IPS-15b (cell line): Measurements from ENCODE around the gene TMEM50A.
"Not testable (repeated sequence)": the region's sequence is repeated elsewhere in the genome, so short reads cannot be mapped to it uniquely, and the experiment has no call there.

Experiments
- H3K27me3 ChIP-seq: one replicate; pipeline ENCODE4 v1.6.1; 2013; ENCODE audit warnings: low read length; ENCODE audit not compliant: control insufficient read depth, insufficient read depth
- H3K36me3 ChIP-seq: one replicate; pipeline ENCODE4 v1.6.1; 2013; ENCODE audit warnings: low read length; ENCODE audit not compliant: control insufficient read depth, insufficient read depth
- H3K4me1 ChIP-seq: one replicate; pipeline ENCODE4 v1.6.1; 2013; ENCODE audit warnings: mild to moderate bottlenecking, low read length; ENCODE audit not compliant: control insufficient read depth, insufficient read depth
- H3K4me3 ChIP-seq: one replicate; pipeline ENCODE4 v1.5.1; 2013; ENCODE audit warnings: low read depth, low read length
- H3K9ac ChIP-seq: one replicate; pipeline ENCODE4 v1.6.1; 2013; ENCODE audit warnings: low read depth, mild to moderate bottlenecking, low read length
- H3K9me3 ChIP-seq: one replicate; pipeline ENCODE4 v1.6.1; 2013; ENCODE audit warnings: mild to moderate bottlenecking, low read length; ENCODE audit not compliant: control insufficient read depth, insufficient read depth

TMEM50A gene

DNA sequence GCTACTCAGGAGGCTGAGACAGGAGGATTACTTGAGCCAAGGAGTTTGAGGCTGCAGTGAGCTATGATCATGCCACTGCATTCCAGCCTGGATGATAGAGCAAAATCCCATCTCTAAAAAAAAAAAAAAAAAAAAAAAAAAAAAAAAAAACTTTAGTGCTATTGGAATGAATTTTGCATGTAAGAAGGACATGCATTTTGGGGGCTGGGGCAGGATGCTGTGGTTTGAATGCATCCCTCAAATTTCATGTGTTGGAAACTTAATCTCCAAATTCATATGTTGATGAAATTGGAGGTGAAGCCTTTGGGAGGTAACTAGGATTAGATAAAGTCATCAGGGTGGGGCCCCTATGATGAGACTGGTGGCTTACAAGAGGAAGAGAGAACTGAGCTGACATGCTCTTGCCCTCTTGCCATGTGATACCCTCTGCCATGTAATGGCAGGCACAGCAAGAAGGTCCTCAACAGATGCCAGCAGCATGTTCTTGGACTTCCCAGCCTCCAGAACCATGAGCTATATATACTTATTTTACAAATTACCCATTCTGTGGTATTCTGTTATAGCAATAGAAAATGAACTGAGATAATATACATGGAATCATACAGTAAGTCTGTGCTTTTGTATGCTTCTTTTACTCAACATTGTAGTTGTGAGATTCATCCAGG, 25.2 kb upstream of the TMEM50A start:
- H3K9me3 ChIP-seq, H3K36me3 ChIP-seq, H3K4me1 ChIP-seq, H3K27me3 ChIP-seq, H3K4me3 ChIP-seq, H3K9ac ChIP-seq: not testable (repeated sequence)

DNA sequence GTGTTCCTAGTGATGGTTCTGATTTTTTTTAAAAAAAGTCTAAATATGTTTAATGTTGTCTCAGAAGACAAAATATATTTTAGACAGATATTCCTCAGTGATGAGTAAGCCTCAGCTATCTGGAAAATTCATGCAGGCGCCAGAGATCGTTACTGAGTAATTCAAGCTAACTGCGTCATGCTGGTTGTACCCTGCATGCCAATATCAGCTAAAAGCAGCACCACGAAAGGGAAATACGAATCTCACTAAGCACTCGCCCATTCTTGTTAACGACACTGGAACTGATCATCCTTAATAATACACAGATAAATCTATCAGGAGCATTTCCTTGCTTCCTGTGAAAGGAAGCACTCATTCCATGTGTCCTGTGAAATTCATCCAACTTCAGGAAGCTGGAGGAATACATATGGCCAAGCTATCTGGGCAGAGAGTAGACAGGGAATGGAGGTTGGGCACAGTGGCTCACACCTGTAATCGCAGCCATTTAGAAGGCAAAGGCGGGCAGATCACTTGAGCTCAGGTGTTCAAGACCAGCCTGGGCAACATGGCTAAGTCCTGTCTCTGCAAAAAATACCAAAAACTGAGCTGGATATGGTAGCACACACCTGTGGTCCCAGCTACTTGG, 17.7 kb upstream of the TMEM50A start:
- H3K27me3 ChIP-seq, H3K4me1 ChIP-seq, H3K36me3 ChIP-seq, H3K4me3 ChIP-seq, H3K9me3 ChIP-seq, H3K9ac ChIP-seq: not testable (repeated sequence)

- not testable (repeated sequence) for H3K36me3 ChIP-seq, H3K27me3 ChIP-seq, H3K4me3 ChIP-seq, H3K9ac ChIP-seq, H3K9me3 ChIP-seq, H3K4me1 ChIP-seq
Observed at GRCh38 chr1:25322127-25322526, 16.0 kb upstream of the TMEM50A start.

GRCh38 chr1:25324407-25324806, 13.7 kb upstream of the TMEM50A start:
- not testable (repeated sequence) for H3K36me3 ChIP-seq, H3K4me1 ChIP-seq, H3K9ac ChIP-seq, H3K27me3 ChIP-seq, H3K4me3 ChIP-seq, H3K9me3 ChIP-seq

GRCh38 chr1:25327864-25328790, 10.0 kb upstream of the TMEM50A start:
- not testable (repeated sequence) for H3K27me3 ChIP-seq, H3K4me1 ChIP-seq, H3K36me3 ChIP-seq, H3K4me3 ChIP-seq, H3K9me3 ChIP-seq, H3K9ac ChIP-seq

DNA sequence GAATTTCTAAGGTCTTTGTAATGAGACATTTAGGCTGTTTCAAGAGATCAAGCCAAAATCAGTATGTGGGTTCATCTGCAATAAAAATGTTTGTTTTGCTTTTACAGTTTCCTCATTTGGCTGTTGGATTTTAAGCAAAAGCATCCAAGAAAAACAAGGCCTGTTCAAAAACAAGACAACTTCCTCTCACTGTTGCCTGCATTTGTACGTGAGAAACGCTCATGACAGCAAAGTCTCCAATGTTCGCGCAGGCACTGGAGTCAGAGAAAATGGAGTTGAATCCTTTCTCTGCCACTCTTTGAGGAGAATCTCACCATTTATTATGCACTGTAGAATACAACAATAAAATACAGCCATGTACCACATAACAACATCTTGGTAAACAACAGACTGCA, 9.3 kb upstream of the TMEM50A start:
- H3K27me3 ChIP-seq, H3K4me1 ChIP-seq, H3K9me3 ChIP-seq, H3K4me3 ChIP-seq, H3K9ac ChIP-seq, H3K36me3 ChIP-seq: not testable (repeated sequence)

- not testable (repeated sequence) for H3K4me1 ChIP-seq, H3K9ac ChIP-seq, H3K27me3 ChIP-seq, H3K36me3 ChIP-seq, H3K9me3 ChIP-seq, H3K4me3 ChIP-seq
Observed at GRCh38 chr1:25329336-25329735, 8.8 kb upstream of the TMEM50A start.

- H3K4me3 ChIP-seq, H3K27me3 ChIP-seq, H3K36me3 ChIP-seq, H3K4me1 ChIP-seq, H3K9me3 ChIP-seq, H3K9ac ChIP-seq: not testable (repeated sequence)
Observed at GRCh38 chr1:25329950-25330349, 8.2 kb upstream of the TMEM50A start.

DNA sequence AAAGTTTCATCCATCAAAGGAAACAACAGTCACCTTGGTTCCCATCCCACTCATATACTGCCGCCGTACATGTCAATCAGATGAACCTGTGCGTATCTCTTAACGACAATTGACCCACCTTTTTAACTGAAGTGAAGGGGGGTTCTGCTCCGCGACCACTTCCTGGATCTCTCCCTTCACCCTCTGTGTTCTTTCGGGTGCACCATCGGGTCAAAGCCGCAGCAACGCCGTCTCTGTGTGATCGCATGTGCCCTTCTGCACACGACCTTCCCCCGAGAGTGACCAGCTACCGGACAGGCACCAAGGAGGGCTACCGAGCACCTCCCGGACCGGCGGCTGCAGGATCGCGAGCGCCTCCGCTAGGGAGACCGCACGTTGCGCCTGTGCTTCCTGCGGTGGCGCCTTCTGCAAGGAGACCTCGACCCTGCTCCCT, 1.2 kb upstream of the TMEM50A start:
- not testable (repeated sequence) for H3K27me3 ChIP-seq, H3K9me3 ChIP-seq, H3K9ac ChIP-seq, H3K4me1 ChIP-seq, H3K36me3 ChIP-seq
- H3K4me3 ChIP-seq, result peak overlapping the region; percentile 68

DNA sequence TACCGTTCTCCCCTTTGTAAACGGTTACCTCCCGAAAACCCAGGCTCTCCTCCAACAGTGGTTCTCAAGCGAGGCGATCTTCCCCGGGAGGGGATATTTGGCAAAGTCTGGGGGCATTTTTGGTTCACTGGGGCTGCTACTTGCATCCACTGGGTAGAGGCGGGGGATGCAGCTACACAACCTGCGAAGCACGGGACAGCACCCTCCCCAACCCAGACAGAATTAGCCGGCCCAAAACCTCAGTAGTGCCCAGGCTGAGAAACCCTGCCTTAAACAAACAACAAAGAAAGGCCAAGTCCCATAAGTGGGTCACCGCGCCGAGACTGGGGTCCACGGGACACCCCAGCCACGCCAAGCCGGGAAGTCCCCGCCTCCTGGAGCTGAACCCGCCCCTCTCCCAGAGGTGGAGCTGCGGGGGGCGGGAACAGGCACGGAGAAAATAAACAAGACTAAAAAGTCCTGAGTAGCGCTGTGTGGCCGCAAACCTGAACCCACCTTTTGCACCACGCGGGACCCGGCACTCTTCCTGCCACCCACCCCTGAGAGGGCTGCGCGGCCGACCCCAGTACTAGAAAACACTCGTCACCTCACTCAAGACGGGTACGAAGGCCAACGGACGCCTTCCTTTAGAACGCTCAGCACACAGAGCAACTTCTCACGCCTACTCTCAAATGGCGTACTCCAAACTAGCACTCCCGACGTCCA, 499 bp upstream of the TMEM50A start:
- not testable (repeated sequence) for H3K36me3 ChIP-seq, H3K9me3 ChIP-seq, H3K9ac ChIP-seq, H3K4me1 ChIP-seq, H3K27me3 ChIP-seq
- H3K4me3 ChIP-seq, result peak overlapping the region; percentile 50

DNA sequence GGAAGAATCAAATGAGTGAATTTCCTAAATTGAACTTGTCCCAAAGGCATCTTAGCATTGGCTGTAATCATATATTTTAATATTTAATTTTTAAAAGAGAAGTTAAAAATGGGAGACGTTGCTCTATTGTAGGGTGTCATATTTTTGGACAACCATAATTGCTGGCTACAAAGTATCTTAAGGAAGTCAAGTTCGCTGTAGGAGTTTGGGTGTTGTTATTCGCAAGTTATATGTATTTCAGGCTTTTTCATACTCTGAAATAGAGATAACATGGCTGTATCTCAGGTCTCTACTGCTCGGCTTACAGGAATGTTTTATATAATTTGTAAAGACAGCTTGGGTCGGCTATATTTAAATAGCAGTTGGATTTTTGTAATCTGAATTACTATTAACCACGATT, 852 bp downstream of the TMEM50A start:
- H3K9me3 ChIP-seq, result no peaks in the 10 kb centered on the region
- no peaks in the 10 kb centered on the region for H3K27me3 ChIP-seq
- H3K4me1 ChIP-seq, result peaks cover 3% of the 10 kb centered on the region
- H3K36me3 ChIP-seq, result peaks cover 4% of the 10 kb centered on the region
- H3K9ac ChIP-seq, result peak overlapping the region; percentile 87
- peak overlapping the region; percentile 85 for H3K4me3 ChIP-seq
